Effector memory CD4-positive, alpha-beta T cell (primary cell): ENCODE results near the gene DACH1.

ENCODE experiments used
- DNase-seq, 3 donors: peaks; one replicate each; pipeline ENCODE4 v3.0.0-alpha.2; 2020
- H3K27ac ChIP-seq: 2 replicates; pipeline ENCODE4 v1.7.0; 2013; ENCODE audit warnings: mild to moderate bottlenecking, low read length, moderate library complexity; ENCODE audit not compliant: insufficient read depth, poor library complexity, severe bottlenecking
- H3K27me3 ChIP-seq: replicated peaks from 2 replicates; pipeline ENCODE4 v1.7.0; 2013; ENCODE audit warnings: mild to moderate bottlenecking, low read length; ENCODE audit not compliant: insufficient read depth, control insufficient read depth, poor library complexity, severe bottlenecking
- H3K36me3 ChIP-seq: 2 replicates; pipeline ENCODE4 v1.7.0; 2013; ENCODE audit warnings: mild to moderate bottlenecking, low read length, moderate library complexity; ENCODE audit not compliant: control insufficient read depth, insufficient read depth
- H3K4me1 ChIP-seq: 2 replicates; pipeline ENCODE4 v1.7.0; 2013; ENCODE audit warnings: low read length, mild to moderate bottlenecking; ENCODE audit not compliant: control insufficient read depth, insufficient read depth, poor library complexity, severe bottlenecking
- H3K4me3 ChIP-seq: 2 replicates; pipeline ENCODE4 v1.7.0; 2013; ENCODE audit warnings: low read length, low read depth, mild to moderate bottlenecking; ENCODE audit not compliant: insufficient read depth, poor library complexity, severe bottlenecking
- H3K9me3 ChIP-seq: 2 replicates; pipeline ENCODE4 v1.7.0; 2013; ENCODE audit warnings: mild to moderate bottlenecking, low read length, moderate library complexity; ENCODE audit not compliant: control insufficient read depth

The DACH1 gene

GRCh38 chr13:71448080-71448630 is 418.8 kb downstream of the DACH1 start:
- no peaks in the 10 kb centered on the region for H3K9me3 ChIP-seq
- H3K27me3 ChIP-seq, result no peaks in the 10 kb centered on the region
- H3K4me3 ChIP-seq, result no peak overlapping the region
- H3K4me1 ChIP-seq, result no peaks in the 10 kb centered on the region
- H3K36me3 ChIP-seq, result no peaks in the 10 kb centered on the region
- no peak overlapping the region for H3K27ac ChIP-seq
- DNase-seq, result no peak

- Histone ChIP-seq H3K27ac (no peak overlapping the region), H3K4me1 (no peaks in the 10 kb centered on the region), H3K4me3 (no peak overlapping the region), H3K27me3 (no peaks in the 10 kb centered on the region), H3K9me3 (no peaks in the 10 kb centered on the region), H3K36me3 (no peaks in the 10 kb centered on the region)
- no peak for DNase-seq
These were observed 429.3 kb downstream of the DACH1 start for GRCh38 chr13:71437704-71438103.

GRCh38 chr13:71430681-71431080 is 436.3 kb downstream of the DACH1 start:
- Histone ChIP-seq H3K27ac (no peak overlapping the region), H3K4me1 (no peaks in the 10 kb centered on the region), H3K4me3 (no peak overlapping the region), H3K36me3 (no peaks in the 10 kb centered on the region), H3K9me3 (no peaks in the 10 kb centered on the region), H3K27me3 (no peaks in the 10 kb centered on the region)
- DNase-seq, result no peak

GRCh38 chr13:71417205-71417604 is 449.8 kb downstream of the DACH1 start:
- Histone ChIP-seq H3K4me3 (no peak overlapping the region), H3K9me3 (no peaks in the 10 kb centered on the region), H3K27ac (no peak overlapping the region), H3K27me3 (no peaks in the 10 kb centered on the region), H3K4me1 (no peaks in the 10 kb centered on the region), H3K36me3 (no peaks in the 10 kb centered on the region)
- no peak for DNase-seq

GRCh38 chr13:71412231-71412630 is 454.8 kb downstream of the DACH1 start:
- no peaks in the 10 kb centered on the region for H3K4me1 ChIP-seq
- no peak overlapping the region for H3K4me3 ChIP-seq
- no peak overlapping the region for H3K27ac ChIP-seq
- no peak for DNase-seq
- no peaks in the 10 kb centered on the region for H3K36me3 ChIP-seq
- H3K27me3 ChIP-seq, result no peaks in the 10 kb centered on the region
- H3K9me3 ChIP-seq, result no peaks in the 10 kb centered on the region

GRCh38 chr13:71408416-71408815 is 458.6 kb downstream of the DACH1 start:
- no peaks in the 10 kb centered on the region for H3K4me1 ChIP-seq
- no peaks in the 10 kb centered on the region for H3K9me3 ChIP-seq
- H3K27ac ChIP-seq, result no peak overlapping the region
- no peaks in the 10 kb centered on the region for H3K36me3 ChIP-seq
- H3K4me3 ChIP-seq, result no peak overlapping the region
- DNase-seq, result no peak
- no peaks in the 10 kb centered on the region for H3K27me3 ChIP-seq

- no peak overlapping the region for H3K27ac ChIP-seq
- no peaks in the 10 kb centered on the region for H3K36me3 ChIP-seq
- no peak for DNase-seq
- H3K9me3 ChIP-seq, result no peaks in the 10 kb centered on the region
- H3K4me1 ChIP-seq, result no peaks in the 10 kb centered on the region
- H3K4me3 ChIP-seq, result no peak overlapping the region
- H3K27me3 ChIP-seq, result no peaks in the 10 kb centered on the region
These were observed 467.3 kb downstream of the DACH1 start for GRCh38 chr13:71399631-71400215.

GRCh38 chr13:71396149-71396548 is 470.9 kb downstream of the DACH1 start:
- Histone ChIP-seq H3K27ac (no peak overlapping the region), H3K4me3 (no peak overlapping the region), H3K36me3 (no peaks in the 10 kb centered on the region), H3K9me3 (no peaks in the 10 kb centered on the region), H3K4me1 (no peaks in the 10 kb centered on the region), H3K27me3 (no peaks in the 10 kb centered on the region)
- DNase-seq, result no peak

GRCh38 chr13:71395053-71395452 is 472.0 kb downstream of the DACH1 start:
- Histone ChIP-seq H3K27me3 (no peaks in the 10 kb centered on the region), H3K4me3 (no peak overlapping the region), H3K9me3 (no peaks in the 10 kb centered on the region), H3K27ac (no peak overlapping the region), H3K36me3 (no peaks in the 10 kb centered on the region), H3K4me1 (no peaks in the 10 kb centered on the region)
- DNase-seq, result no peak

GRCh38 chr13:71394176-71394575 is 472.8 kb downstream of the DACH1 start:
- Histone ChIP-seq H3K36me3 (no peaks in the 10 kb centered on the region), H3K9me3 (no peaks in the 10 kb centered on the region), H3K27me3 (no peaks in the 10 kb centered on the region), H3K27ac (no peak overlapping the region), H3K4me3 (no peak overlapping the region), H3K4me1 (no peaks in the 10 kb centered on the region)
- no peak for DNase-seq
